Hematopoietic multipotent progenitor cell treated with erythropoietin and hydrocortisone succinate and interleukin-3 and kit ligand, for 8 days (in vitro differentiated cells): ENCODE results near the gene FAM168A.

ENCODE experiments used
- DNase-seq: peaks from one replicate; pipeline ENCODE4 v3.0.0-alpha.2; 2015

The FAM168A gene

DNA sequence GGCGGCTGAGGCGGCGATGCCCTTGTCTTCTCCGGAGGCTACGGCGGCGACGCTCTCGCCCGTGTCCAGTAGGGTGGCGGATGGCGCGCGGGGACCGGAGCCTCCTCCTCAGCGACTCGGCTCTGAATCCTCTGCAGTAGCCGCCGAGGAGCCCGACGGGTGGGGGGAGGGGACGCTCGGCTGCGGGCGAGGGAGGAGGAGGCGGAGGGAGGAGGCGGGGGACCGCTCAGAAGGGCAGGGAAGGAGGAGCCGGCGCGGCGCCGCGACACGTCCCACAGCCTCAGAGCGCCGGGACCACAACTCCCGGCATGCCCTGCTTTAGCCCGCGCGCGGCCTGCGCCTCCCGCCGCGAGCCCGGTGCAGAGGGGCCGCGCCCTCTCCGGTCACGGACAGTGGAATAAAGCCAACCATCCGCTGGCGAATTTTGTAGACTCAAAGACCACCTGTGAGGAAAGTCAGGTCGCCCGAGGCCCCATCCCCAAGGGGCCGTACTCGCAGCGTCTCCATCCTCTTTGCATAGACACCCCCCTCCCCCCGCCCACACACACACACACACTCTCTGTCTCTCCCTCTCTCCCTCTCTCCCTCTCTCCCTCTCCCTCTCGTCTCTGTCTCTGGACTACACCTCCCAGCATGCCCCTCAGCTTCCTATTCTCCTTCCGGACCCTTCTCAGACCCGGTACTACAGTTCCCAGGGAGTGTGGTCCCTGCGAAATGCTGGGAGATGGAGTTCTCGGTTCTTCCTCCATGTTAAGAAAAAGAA lies at the start of gene FAM168A:
FAM168A (minus strand) TSS at position 157 of the 763 bp plus-strand sequence. CDS start 129,638 bp downstream, outside the sequence.
- peak; percentile 98 for DNase-seq

GRCh38 chr11:73647459-73648100 lies 49.7 kb upstream of the FAM168A start:
- DNase-seq, result peak; percentile 87

- DNase-seq, result no peak
Measured at GRCh38 chr11:73645972-73646631, 48.2 kb upstream of the FAM168A start, which contains the start of gene PLEKHB1. Gene PLEKHB1 (plus strand): TSS chr11:73646581. CDS start chr11:73646609, 28 bp downstream.

DNA sequence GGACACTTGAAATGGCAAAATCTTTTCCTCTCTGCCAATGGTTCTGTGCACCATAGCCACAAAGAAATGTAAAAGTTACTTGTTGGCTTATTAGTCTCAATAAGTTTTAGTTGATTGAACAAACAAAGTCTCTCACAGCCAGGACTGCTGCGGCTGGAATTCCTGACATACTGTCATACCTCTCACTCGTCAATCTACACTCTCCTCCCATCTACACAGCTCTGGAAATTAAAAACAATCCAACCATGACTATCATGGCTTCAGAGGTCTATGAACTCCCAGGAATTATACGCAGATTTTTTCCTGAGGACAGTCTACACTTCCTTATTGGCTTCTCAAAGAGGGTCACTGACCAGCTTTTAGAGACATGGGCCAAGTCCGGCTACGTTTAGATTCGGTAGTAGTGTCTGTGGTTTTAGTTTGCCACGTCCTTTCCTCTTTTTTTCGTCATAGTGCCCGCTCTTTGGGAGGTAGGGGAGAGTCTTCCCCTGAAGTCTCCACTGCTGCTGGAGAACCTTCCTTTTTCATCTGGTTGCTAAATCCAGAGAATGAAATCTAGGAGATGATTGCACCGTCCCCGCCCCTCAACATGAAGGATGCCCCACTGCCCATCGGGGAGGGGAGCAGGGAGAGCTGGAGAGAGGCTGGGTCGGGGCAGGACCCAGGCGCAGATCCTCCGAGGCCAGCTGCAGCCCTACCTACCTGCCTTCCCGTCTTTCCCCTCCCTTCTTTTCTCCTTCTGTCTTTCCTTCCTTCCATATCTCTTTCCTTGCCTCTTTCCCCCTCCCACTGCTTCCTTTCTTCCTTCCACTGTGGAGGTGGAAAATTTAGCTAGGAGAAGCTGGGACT lies 47.4 kb upstream of the FAM168A start:
- no peak for DNase-seq

DNA sequence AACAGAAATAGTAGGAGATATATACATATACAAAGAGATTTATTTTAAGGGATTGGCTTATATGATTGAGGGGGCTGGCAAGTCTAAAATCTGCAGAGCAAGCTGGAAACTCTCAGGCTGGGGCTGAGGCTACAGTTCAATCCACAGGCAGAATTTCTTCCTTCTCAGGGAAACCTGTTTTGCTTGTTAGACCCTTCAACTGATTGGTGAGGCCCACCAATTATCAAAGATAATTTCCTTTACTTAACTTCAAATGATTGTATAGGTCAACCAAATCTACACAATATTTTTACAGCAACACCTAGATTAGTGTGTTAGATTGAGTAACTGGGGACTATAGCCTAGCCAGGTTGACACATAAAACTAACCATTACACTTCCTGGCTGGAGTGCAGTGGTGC lies 43.8 kb upstream of the FAM168A start:
- no peak for DNase-seq

GRCh38 chr11:73640592-73640991 lies 42.7 kb upstream of the FAM168A start:
- DNase-seq, result no peak

DNA sequence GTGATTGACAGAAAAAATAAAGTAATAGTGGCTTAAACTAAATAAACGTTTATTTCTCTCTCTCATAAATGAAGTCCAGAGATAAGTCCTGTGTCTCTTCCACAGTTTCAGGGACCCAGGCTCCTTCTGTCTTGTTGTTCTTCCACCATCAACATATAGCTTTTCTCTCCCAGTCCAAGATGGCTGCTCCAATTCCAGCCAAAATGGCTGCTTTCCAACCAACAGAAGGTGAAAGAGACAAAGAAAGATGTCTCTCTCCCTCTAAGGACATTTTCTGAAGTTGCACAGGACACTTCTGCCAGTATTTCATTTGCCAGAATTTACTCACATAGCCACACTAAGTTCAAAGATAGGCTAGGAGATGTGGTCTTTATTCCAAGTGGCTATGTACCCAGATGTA lies 39.1 kb upstream of the FAM168A start:
- no peak for DNase-seq

GRCh38 chr11:73636249-73636648 lies 38.3 kb upstream of the FAM168A start:
- no peak for DNase-seq

GRCh38 chr11:73635721-73636120 lies 37.8 kb upstream of the FAM168A start:
- DNase-seq, result no peak

DNA sequence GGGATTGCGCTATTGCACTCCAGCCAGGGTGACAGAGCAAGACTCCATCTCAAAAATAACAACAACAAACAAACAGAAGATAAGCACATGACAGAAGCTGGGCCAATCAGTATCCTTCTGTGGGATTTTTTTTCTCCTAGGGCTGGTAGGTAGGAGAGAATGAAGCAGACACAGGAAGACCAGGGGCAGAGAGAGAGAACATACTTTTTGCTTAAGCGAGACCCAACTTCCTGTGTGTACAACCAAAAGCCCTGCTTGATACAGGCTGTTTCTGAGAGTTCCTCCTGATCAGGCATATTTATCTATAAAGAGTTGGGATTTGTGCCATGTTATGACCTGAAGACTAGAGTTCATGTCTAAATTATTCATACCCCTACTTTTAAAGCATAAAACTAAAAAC lies 36.1 kb upstream of the FAM168A start:
- no peak for DNase-seq

DNA sequence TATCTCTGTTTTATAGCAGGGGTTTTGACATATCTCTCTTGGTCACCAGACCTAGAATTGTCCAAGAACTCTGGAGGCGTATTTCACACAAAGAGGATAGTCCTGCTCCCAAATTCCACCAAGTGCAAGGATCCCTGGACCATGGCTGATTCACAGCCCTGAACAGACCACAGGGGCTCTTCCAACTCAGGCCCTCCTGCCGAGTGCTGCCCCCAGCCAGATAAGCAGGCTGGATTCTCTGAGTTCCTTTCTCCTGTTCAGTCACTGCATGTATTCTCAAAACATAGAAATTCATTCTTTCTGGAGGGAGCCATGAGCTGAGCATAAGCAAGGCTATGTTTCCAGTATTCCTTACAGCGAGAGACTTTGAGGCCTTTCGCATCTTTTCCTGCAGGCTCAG lies 35.1 kb upstream of the FAM168A start:
- no peak for DNase-seq

DNA sequence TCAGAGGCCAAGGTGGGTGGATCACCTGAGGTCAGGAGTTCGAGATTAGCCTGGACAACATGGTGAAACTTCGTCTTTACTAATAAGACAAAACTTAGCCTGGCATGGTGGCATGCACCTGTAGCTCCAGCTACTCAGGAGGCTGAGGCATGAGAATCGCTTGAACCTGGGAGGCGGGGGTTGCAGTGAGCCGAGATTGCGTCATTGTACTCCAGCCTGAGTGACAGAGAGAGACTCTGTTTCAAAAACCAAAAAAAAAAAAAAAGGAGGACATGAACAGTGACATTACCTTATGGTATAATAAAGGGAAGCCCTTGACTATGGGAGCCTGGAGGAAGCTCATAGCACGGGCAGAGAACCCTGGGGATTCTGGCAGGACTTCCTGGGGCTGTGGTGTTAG lies 32.0 kb upstream of the FAM168A start:
- no peak for DNase-seq

- peak; percentile 76 for DNase-seq
Measured at GRCh38 chr11:73625696-73626318, 27.9 kb upstream of the FAM168A start.

- DNase-seq, result no peak
Measured at GRCh38 chr11:73623686-73624085, 25.8 kb upstream of the FAM168A start.

DNA sequence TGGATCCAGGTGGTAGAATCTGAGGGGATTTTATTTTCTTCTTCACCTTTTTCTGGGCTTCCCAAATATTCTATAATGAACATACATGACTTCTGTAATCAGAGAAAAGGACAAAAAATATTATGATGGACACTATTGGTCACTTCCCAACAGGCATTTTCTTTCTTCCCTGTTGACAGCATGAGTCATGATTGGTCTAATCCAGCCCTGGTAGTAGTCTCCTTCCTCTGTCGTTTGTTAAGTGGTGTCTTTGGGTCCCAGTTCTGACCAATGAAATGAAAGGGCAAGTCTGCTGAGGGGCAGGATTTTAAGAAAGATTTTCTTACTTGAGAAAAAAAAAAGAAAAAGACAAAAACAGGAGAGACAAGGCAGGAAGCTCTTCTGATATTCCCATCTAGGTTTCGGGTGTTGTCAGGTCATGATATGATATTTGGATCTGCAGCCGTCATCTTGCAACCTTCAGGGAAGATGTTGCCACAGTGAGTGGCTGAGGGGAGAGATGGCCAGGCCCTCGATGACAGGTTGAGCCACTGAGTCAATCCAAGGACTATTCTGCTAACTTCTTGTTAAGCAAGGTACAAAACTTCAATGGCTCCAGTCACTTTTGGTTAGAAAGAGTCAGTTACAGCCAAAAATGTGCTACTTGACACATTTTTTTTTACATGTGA lies 25.1 kb upstream of the FAM168A start:
- no peak for DNase-seq

- no peak for DNase-seq
Measured at GRCh38 chr11:73614591-73614990, 16.7 kb upstream of the FAM168A start.

GRCh38 chr11:73612601-73613140 lies 14.8 kb upstream of the FAM168A start:
- DNase-seq, result no peak

DNA sequence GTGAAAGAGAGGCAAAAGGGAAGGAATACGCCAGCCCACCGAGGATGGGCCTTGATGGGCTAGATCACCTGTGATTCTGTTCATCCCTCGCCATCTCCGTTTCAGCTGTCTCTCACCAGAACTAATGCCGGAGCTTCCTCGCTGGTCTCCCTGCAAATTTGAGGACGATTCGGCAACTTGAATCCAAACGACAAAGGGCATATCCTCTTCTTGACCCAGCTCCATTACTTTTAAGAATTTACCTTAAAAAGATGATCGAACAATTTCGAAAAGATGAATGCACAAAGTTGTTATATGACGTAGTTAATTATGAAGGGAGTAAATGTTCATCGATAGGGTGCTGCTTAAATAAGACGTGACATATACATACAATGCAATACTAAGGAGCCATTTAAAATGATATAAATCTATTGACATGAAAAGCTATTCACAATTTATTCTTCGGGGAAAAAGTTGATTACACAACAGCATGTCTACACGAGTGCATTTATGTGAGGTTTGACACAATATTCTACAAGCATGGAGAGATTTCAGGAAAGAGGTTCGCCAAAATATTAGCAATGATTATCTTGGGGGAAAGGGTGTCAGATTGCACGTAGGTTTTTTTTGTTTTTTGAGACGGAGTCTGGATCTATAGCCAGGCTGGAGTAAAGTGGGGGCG lies 937 bp upstream of the FAM168A start:
- DNase-seq, result no peak

GRCh38 chr11:73597336-73597955 lies 466 bp downstream of the FAM168A start:
- DNase-seq, result no peak

- DNase-seq, result no peak
Measured at GRCh38 chr11:73596547-73596946, 1.4 kb downstream of the FAM168A start.

DNA sequence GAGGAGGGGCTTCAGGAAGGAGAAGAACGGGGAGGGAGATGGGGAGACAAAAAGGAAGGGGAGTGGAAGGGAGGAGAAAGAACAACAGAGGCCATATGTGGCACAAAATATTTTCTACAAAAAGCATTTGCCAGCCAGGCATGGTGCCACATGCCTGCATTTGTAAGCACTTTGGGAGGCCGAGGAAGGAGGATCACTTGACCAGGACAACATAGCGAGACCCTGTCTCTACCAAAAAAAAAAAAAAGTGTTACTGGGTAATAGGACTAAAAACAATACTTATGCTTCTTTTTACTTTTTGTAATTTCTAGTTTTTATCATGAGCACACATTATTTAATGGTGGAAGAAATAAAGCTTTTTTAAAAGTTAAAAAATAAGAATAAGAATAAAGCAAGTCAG lies 5.3 kb downstream of the FAM168A start:
- no peak for DNase-seq
